Fibroblast of skin of right quadriceps (primary cell): ENCODE measurements around the gene IPO4.
"Not testable (repeated sequence)": the region's sequence is repeated elsewhere in the genome, so short reads cannot be mapped to it uniquely, and the experiment has no call there.

Source experiments
- DNase-seq: peaks from one replicate; pipeline ENCODE4 v3.0.0-alpha.2; 2013

Gene IPO4

DNA sequence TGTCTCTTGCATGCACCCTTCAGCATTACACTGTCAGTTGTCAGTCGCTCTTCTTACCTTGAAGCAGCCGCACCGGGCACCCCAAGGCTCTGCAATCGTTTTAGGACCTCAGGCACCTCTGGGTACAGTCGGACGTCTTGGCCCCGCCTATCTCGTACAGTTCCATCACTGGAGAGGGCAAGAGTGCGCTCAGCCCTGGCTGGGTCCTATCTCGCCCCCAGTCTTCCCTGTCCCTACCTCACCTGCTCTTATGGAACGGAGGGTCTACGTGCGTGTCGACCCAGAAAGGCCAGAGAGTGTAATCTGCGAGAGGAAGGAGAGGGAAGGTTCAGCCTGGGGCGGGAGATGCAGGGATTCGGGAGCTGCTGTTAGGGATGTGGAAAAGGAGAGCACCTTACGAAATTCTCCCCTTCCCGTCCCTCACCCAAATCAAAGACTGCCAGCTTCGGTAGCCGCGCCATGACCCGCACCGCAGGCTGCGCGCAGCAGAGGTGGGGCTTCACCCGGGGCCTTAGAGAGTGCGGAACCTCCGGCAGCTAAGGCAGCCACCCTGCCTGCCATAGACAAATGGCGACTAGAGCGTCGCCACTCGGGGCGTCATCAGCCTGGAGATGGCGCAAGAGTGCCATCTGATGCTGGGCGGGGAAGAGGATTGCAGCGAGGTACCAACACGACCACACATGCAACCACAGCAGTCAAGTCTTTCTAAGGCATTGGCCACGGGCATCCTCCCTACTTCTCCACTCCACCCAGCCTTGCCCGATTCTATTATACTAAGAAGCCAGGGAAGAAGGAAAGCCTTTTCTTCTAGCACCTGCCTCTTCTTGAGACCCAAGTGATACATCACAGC is 27.1 kb upstream of the IPO4 start, which contains the start of gene MDP1:
MDP1 (minus strand) TSS at position 572 of the 850 bp plus-strand sequence; CDS start at position 461, 111 bp downstream.
- DNase-seq: peak; percentile 82

DNA sequence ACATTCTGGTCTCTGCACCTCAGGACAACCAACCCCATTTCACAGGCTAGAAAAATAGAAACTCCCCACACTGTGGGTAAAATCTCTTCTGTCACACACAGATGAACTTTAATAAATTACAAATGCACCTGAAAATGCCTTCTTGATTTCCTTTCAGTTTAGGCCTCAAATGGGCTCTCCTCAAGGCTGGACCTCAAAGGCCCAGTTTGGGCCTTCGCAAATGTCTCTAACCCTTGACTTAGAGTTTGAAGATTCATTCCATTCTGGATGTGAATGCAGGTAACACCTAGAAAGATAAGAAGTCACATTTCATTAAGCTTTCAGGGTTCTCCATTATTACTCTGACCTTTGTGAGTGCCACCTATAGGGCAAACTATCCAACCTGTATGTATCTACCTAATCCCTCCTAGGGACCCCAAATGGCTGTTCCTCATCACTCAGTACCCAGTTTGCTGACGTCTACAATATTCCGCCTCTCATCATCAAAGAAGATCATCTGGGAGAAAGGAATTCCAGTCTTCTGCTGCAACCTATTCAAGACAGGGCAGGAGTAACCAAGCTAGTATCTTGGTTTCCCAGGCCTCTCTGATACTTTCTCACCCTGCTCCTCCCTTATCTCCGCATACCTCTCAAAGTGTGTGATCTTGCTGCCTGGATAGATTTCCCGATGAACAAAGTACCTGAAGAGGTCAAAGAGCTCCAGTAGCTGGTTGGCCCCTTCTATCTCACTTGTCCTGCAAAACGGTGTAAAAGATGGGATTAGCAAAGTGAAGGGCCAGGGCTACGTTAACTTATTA is 25.4 kb upstream of the IPO4 start:
- DNase-seq: no peak

DNA sequence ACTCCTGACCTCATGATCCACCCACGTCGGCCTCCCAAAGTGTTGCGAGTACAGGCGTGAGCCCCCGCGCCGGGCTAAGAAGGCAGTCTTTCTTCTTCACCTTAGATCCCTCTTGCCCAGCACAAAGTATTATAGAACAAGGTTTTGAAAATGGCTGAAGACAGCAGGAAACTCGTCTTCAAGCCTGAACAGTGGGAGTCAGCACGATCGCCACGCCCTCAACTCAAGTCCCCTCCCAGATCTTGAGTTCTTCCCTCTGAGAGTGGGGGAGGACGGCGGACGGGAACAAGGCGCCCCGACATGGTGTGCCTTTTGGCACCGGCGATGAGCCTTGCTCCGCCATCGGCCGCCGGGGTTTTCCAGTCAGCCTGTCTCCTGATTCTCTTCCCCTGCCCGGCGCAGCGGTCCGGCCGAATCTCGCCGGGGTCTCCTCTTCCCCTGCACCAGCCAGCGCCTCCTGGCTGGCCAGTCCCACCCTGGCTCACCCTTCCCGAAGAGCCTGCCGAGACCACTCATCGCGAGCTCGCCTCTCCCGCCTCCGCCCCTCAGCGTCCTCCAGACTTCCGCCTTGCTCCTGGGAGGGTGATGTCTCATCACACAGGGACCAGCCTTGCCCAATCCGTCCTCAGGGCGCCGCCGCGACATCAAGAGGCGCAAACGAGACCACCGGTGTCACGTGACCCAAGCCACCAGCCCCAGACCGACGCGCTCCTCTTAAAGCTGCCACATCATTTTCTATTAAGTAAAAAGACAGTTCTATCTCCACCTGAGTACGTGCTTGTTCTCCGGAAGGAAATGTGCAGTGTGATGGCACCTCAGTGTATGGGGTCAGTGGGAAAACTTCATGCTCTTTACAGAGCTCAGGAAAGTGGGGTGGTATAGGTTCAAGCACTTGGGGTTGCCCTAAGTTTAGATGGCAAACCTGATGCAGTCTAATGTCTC is 24.6 kb upstream of the IPO4 start, which contains the start of gene CHMP4A:
CHMP4A (minus strand) TSS at position 565 of the 942 bp plus-strand sequence; CDS start at position 516, 49 bp downstream.
- DNase-seq: peak; percentile 99

DNA sequence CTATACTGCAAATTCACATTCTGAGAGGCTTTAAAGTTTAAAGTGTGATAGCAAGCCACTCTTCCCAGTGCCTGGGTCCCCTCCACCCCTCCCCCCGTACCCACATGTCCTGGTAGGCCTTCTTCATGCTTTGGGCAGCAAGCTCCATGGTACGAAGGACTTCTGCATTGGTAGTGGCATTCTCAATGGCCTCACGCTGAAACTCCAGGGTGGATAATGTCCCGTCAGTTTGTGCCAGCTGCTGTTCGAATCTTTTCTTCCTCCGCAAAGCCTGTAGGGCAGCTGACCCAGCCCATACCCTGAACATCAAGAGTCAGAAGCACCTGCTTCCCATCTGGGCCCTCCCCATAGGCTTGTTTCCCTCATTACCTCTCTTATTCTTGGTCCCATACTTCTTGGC is 22.7 kb upstream of the IPO4 start:
- no peak for DNase-seq

GRCh38 chr14:24207625-24208024 is 19.0 kb upstream of the IPO4 start:
- no peak for DNase-seq

GRCh38 chr14:24207104-24207551 is 18.5 kb upstream of the IPO4 start:
- DNase-seq: no peak

DNA sequence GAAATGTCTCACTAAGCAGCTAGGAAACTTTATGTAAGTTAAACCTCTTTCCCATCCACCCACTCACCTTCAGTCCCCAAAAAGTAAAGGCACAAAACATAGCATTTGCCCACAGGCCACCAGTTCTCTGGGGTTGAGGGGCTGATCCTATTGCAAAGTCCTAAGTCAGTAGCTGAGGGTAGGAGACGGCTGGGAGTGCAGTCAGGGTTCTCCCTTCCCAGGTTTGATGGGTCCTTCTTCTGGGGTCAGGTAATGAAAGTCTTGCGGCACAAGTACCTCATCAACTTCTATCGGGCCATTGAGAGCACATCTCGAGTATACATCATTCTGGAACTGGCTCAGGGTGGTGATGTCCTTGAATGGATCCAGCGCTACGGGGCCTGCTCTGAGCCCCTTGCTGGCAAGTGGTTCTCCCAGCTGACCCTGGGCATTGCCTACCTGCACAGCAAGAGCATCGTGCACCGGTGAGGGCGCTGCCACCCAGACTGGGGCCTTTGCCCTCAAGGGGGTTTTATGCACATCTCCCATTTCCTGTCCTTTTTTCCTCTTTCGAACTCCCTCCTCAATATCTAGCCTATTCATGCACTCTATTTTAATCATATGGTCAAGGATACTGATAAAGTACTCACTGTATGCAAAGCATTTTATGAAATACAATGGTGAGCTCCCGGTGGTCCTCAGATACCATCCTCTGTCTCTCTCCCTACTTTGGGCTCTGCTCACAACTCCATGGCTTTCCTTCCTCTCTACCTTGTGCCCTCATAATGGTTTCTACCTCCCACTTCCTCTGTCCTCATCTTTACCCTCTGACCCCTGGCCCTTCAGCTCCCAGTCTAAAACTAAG is 17.9 kb upstream of the IPO4 start:
- no peak for DNase-seq

DNA sequence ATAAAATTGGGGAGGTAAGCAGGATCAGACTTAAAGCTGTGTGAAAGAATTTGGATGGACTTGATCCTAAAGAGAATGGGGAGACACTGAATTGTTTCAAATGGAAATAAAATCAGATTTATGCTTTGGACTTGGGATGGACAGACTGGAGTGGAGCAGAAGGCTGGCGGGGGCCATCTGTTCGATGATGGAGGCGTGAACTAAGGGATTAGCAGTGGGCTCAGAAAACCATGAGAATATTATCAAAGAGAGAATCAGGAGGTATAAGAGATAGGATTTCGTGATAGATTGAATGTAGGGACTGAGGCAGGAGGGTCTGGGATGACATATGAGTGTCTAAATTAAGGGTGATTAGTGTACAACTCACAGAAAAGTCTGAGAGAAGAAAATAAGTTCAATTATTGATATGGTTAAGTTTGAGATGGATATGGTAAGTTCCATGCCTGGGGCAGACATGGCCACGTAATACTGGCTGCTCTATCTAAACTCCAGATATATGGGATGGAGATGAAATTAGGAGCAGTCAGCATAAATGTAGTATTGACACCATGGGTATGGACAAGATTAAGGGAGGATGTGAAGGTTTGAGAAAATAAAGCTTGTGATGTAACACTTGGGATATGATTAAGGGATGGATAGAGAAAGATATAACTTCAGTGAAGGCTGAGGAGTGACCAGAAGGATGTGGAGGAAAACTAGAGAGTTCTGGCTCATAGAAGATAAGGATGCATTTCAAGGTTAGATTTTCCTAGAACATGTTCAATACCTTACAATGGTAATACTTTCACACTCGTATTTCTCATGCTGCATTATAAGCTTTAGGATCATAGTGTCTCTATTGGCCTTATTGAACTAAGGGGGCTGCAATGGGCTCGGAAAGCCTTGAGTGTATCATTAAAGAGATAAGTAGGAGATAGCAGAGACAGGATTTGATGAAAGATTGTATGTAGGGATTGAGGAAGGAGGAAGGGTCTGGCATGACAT is 15.8 kb upstream of the IPO4 start:
- no peak for DNase-seq

DNA sequence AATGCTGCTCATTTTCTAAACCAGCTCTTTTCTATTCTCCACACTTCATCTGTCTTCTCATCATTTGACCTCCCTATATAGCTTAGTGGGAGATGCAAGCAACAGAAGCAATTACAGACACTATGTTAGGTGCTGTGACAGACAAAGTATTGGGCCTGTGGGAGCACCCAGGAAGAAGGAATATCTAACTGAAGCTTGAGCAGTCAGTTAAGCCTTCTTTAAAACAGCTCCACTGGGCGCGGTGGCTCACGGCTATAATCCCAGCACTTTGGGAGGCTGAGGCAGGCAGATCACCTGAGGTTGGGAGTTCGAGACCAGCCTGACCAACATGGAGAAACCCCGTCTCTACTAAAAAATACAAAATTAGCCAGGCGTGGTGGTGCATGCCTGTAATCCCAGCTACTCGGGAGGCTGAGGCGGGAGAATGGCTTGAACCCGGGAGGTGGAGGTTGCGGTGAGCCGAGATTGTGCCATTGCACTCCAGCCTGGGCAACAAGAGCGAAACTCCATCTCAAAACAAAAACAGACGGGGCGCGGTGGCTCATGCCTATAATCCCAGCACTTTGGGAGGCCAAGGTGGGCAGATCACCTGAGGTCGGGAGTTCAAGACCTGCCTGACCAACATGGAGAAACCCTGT is 14.8 kb upstream of the IPO4 start:
- not testable (repeated sequence) for DNase-seq

- not testable (repeated sequence) for DNase-seq
Measured at GRCh38 chr14:24202538-24202937, 13.9 kb upstream of the IPO4 start.

- DNase-seq: no peak
Measured at GRCh38 chr14:24198814-24199524, 10.4 kb upstream of the IPO4 start.

DNA sequence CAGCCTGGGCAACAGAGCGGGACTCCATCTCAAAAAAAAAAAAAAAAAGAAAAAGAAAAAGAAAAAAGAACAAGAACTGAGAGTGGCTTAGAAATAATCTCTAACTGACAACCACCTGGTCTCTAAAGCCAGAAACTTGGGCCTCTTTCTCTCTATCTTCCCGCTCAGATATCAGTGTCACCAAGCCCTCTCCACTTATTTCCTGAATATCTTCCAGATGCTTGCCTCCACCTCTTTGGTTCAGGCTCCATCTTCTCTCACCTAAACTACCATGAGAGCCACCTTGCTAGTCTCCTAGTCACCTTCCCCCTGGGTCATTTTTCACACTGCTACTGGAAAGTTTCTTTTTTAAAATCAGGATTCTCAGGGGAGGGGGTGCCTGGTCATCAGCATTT is 8.4 kb upstream of the IPO4 start:
- DNase-seq: no peak

- no peak for DNase-seq
Measured at GRCh38 chr14:24196071-24197055, 7.7 kb upstream of the IPO4 start.

- peak; percentile 86 for DNase-seq
Measured at GRCh38 chr14:24195186-24196070, 6.8 kb upstream of the IPO4 start, which contains the start of gene TM9SF1. Gene TM9SF1 (minus strand): TSS chr14:24195441. CDS start chr14:24195019, 422 bp downstream.

DNA sequence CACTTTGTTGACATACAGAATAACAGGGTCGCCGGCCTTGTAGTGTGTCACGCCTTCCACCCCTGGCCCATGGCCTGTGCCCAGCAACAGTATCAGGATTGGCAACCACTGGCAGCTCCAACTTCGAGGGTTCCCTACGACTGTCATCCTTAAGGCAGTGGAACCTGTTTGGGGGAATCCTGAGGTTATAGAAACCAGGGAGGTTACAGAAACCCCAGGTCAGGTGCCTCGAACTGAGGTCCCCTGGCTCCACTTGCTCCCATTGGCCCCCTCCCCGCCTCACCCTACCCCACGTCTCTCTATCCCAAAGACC is 6.2 kb upstream of the IPO4 start:
- DNase-seq: no peak

DNA sequence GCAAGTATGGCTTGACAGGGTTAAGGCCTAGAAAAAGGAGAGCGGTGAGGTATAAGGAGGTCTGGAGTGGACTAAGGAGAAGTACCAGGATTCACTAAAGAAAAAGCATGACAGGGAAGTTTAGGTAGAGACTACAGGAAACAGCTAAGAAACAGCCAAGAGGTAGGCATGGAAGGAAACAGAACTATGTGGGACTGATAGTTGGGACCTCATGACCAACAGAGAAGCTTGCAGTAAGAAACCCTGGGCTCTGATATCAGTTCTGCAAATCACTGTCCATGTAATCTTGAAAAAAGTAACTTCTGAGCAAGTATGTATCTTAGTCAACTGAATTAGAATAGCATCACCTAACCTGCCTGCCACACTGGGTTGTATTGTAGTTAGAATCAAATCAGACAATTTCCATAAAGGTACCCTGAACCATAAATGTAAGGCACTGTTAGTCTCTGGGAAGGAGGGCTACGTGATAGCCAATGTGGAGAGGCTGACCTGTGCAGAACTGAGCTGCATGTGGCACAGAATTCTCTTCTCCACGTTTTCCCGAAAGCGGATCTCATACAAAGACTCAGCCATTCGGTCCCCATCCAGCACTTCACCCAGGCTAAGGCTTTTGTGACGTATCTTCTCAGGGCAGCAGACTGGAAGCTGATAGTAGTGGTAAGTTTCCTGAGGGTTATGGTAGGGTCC is 5.7 kb upstream of the IPO4 start:
- no peak for DNase-seq
